Mesodermal cell (in vitro differentiated cells): ENCODE data around the gene LHX4.

Experiments used
- H3K27ac ChIP-seq: 2 replicates; pipeline ENCODE4 v1.7.0; 2013; ENCODE audit warnings: mild to moderate bottlenecking, low read depth, low read length, moderate library complexity; ENCODE audit not compliant: severe bottlenecking
- H3K36me3 ChIP-seq: 2 replicates; pipeline ENCODE4 v1.7.1; 2013; ENCODE audit warnings: mild to moderate bottlenecking, low read length, moderate library complexity; ENCODE audit not compliant: control insufficient read depth, insufficient read depth
- H3K4me1 ChIP-seq: one replicate; pipeline ENCODE4 v1.7.1; 2013; ENCODE audit warnings: mild to moderate bottlenecking, low read length; ENCODE audit not compliant: insufficient read depth, control insufficient read depth, poor library complexity, severe bottlenecking
- H3K4me3 ChIP-seq: 2 replicates; pipeline ENCODE4 v1.7.0; 2013; ENCODE audit warnings: low read length, control low read depth, mild to moderate bottlenecking; ENCODE audit not compliant: insufficient read depth, poor library complexity, severe bottlenecking; ENCODE audit errors: extremely low read depth
- H3K9me3 ChIP-seq: 2 replicates; pipeline ENCODE4 v1.7.1; 2013; ENCODE audit warnings: mild to moderate bottlenecking, low read length, moderate library complexity; ENCODE audit not compliant: control insufficient read depth
- WGBS, 2 experiments: methylation state at CpG; one replicate each; pipeline ENCODE4 v1.1.5; 2013; ENCODE audit warnings: missing lambda C conversion rate in 2 of 2; ENCODE audit not compliant: insufficient coverage in 2 of 2; 5-methylcytosine and 5-hydroxymethylcytosine counted together

LHX4 gene

DNA sequence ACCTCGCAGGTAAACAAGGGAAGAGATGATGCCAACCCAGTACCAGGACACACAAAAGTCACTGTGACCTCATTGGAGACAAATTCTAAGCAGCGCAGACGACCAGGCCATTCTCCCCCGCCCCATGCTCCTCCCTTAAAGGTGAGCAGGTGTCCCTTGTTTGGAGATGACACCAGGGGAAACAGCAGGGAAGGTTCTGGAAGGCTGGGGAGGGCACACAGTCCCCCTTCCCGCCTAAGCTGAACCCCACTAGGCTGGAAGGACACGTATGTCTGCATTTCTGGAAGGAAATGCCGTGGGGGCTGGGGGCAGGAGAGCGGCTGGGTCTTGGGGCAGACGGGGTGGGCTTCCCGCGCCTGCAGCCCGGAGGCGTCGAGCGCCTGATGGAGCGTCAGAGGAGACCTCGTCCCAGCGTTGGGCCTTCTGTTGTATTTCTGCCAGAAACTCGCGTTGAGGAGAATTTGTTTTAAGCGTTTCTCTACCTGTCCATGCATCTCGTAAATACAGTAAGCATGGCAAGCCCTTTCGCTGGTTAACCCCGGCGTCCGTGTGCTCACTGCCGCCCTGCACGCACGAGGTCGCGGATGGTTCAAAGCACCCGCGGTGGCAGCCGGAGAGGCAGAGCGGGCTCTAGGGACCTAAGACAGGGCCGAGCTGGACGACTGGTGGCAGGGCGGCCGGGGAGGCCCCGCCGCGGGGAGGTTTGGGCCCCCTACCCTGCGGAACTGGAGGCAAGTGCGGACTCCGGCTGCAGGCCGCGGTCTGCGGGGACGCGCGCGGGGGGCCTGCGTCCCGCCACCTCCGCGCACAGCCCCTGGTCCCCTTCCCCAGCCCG lies 1.2 kb upstream of the LHX4 start:
- H3K4me1 ChIP-seq = peaks cover 22% of the 10 kb centered on the region
- H3K36me3 ChIP-seq = no peaks in the 10 kb centered on the region
- WGBS, 2 experiments = 1 to 3% methylated on average over 37 to 53 of the region's 57 CpGs
- no peak overlapping the region for H3K27ac ChIP-seq
- no peaks in the 10 kb centered on the region for H3K9me3 ChIP-seq
- peak overlapping the region; percentile 39 for H3K4me3 ChIP-seq

- H3K27ac ChIP-seq = no peak overlapping the region
- peak overlapping the region; percentile 39 for H3K4me3 ChIP-seq
- H3K36me3 ChIP-seq = no peaks in the 10 kb centered on the region
- peaks cover 33% of the 10 kb centered on the region for H3K4me1 ChIP-seq
- H3K9me3 ChIP-seq = no peaks in the 10 kb centered on the region
- 0% methylated on average over 21 to 24 of the region's 28 CpGs for WGBS, 2 experiments
Observed at GRCh38 chr1:180230416-180230790, 339 bp downstream of the LHX4 start.

- H3K27ac ChIP-seq = no peak overlapping the region
- WGBS, 2 experiments = 0 to 1% methylated on average over 41 to 49 of the region's 65 CpGs
- H3K9me3 ChIP-seq = no peaks in the 10 kb centered on the region
- H3K4me3 ChIP-seq = peak overlapping the region; percentile 39
- H3K4me1 ChIP-seq = peaks cover 36% of the 10 kb centered on the region
- no peaks in the 10 kb centered on the region for H3K36me3 ChIP-seq
Observed at GRCh38 chr1:180230791-180231505, 884 bp downstream of the LHX4 start.

DNA sequence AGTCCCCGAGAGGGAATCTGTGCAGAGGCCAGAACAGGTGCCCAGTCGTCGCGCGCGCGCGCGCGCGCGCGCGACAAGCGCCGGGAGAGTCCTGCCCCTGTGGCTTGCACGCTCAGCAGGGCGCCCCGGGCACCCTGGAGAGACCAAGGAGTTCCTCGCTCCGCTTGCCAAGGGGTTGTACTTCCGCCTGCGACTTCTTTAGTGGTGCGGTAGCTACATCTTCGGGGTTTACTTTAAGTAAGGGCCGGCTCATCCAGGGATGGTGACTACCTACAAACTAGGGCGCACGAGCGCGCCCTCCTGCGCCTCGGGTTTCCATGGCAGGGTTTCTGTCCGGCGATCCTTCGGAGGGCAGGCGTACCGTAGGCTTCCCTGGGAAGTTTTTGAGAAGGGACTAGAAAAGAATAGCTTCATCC lies 1.4 kb downstream of the LHX4 start:
- peak overlapping the region; percentile 39 for H3K4me3 ChIP-seq
- no peaks in the 10 kb centered on the region for H3K36me3 ChIP-seq
- peaks cover 36% of the 10 kb centered on the region for H3K4me1 ChIP-seq
- WGBS, 2 experiments = 0% methylated on average over 17 to 20 of the region's 37 CpGs
- no peak overlapping the region for H3K27ac ChIP-seq
- H3K9me3 ChIP-seq = no peaks in the 10 kb centered on the region

- H3K4me3 ChIP-seq = no peak overlapping the region
- 3 to 5% methylated on average over 13 of the region's 14 CpGs for WGBS, 2 experiments
- H3K4me1 ChIP-seq = peaks cover 36% of the 10 kb centered on the region
- H3K9me3 ChIP-seq = no peaks in the 10 kb centered on the region
- H3K27ac ChIP-seq = no peak overlapping the region
- H3K36me3 ChIP-seq = no peaks in the 10 kb centered on the region
Observed at GRCh38 chr1:180231936-180232335, 1.9 kb downstream of the LHX4 start.

GRCh38 chr1:180232521-180233043 lies 2.5 kb downstream of the LHX4 start:
- H3K4me3 ChIP-seq = no peak overlapping the region
- no peak overlapping the region for H3K27ac ChIP-seq
- 0 to 3% methylated on average over 6 to 8 of the region's 11 CpGs for WGBS, 2 experiments
- H3K36me3 ChIP-seq = no peaks in the 10 kb centered on the region
- peaks cover 36% of the 10 kb centered on the region for H3K4me1 ChIP-seq
- no peaks in the 10 kb centered on the region for H3K9me3 ChIP-seq

DNA sequence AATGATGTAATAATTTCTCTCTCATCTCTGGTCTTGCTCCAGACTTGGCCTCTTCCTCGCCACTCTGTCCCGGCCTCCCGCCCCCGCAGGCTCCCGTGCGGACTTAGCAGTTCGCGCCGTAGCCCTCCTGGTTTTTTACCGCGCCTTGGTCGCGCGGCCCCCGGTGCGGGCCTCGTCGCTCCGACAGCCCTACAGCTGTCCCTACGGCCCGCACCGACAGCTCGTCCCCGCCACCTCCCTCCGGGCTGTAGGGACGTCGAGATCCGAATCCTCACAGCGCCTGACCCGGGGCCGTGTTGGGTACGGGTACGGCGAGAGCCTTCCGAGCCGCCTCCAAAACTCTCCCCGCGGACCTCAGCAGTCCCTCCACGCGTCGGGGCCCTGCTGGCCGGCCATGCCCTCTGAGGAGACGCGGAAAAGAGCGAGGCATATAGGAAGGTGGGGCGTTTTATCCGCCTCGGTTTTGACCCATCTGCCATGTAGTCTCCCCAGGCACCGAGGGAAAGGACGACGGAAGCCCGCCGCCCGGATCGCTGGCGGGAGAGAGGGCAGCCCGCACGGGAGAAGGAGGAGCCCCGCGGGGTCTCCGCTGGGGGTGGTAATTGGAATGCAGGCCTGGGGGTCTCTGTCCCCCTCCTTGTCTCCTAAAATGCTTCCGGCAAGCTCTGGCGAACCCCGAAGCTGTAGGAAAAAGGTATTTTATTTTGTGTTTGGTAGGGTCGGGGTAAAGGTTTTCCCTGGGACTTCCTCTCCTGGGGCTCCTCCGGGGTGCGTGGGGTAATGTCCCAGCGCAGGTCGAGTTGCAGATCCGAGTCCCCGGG lies 3.3 kb downstream of the LHX4 start:
- Histone ChIP-seq H3K9me3 (no peaks in the 10 kb centered on the region), H3K27ac (no peak overlapping the region), H3K4me1 (peaks cover 36% of the 10 kb centered on the region), H3K36me3 (no peaks in the 10 kb centered on the region), H3K4me3 (no peak overlapping the region)
- WGBS, 2 experiments = 1% methylated on average over 52 to 55 of the region's 71 CpGs

GRCh38 chr1:180234369-180235076 lies 4.5 kb downstream of the LHX4 start:
- 0 to 1% methylated on average over 46 to 50 of the region's 51 CpGs for WGBS, 2 experiments
- Histone ChIP-seq H3K9me3 (no peaks in the 10 kb centered on the region), H3K36me3 (no peaks in the 10 kb centered on the region), H3K27ac (no peak overlapping the region), H3K4me1 (peaks cover 36% of the 10 kb centered on the region), H3K4me3 (peak overlapping the region; percentile 23)

DNA sequence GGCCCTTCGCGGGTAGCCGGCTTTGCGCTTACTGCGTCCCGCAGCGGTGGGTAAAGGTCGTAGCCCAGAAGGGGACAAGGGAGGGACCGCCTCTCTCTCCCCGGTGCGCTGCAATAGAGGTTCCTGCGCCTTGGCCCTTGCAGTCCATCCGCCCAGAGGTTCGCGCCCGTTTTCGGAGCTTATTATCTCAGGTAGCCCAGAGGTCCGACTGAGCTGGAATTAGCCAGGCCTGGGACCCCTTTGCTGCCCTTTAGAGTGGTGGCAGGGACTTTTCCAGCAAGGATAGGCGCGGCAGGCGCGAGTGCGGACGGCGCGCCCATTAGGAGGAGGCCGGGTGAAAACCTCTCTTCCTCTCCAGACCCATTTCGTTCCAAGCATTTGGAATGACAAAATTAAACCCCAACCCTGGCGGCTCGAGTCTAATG lies 5.0 kb downstream of the LHX4 start:
- Histone ChIP-seq H3K9me3 (no peaks in the 10 kb centered on the region), H3K36me3 (no peaks in the 10 kb centered on the region), H3K4me3 (peak overlapping the region; percentile 23), H3K4me1 (peaks cover 36% of the 10 kb centered on the region), H3K27ac (no peak overlapping the region)
- WGBS, 2 experiments = 0 to 1% methylated on average over 20 to 30 of the region's 30 CpGs
